HG02610 (cell line): ENCODE measurements around the gene EPS8L3.
"Not testable (repeated sequence)": the region's sequence is repeated elsewhere in the genome, so short reads cannot be mapped to it uniquely, and the experiment has no call there.

Experiments
- ATAC-seq: cut with Tn5 transposase; IDR thresholded peaks from one replicate; pipeline ENCODE4 v1.9.1; 2021; ENCODE audit warnings: mild to moderate bottlenecking, moderate library complexity; ENCODE audit not compliant: unreplicated experiment

The EPS8L3 gene

DNA sequence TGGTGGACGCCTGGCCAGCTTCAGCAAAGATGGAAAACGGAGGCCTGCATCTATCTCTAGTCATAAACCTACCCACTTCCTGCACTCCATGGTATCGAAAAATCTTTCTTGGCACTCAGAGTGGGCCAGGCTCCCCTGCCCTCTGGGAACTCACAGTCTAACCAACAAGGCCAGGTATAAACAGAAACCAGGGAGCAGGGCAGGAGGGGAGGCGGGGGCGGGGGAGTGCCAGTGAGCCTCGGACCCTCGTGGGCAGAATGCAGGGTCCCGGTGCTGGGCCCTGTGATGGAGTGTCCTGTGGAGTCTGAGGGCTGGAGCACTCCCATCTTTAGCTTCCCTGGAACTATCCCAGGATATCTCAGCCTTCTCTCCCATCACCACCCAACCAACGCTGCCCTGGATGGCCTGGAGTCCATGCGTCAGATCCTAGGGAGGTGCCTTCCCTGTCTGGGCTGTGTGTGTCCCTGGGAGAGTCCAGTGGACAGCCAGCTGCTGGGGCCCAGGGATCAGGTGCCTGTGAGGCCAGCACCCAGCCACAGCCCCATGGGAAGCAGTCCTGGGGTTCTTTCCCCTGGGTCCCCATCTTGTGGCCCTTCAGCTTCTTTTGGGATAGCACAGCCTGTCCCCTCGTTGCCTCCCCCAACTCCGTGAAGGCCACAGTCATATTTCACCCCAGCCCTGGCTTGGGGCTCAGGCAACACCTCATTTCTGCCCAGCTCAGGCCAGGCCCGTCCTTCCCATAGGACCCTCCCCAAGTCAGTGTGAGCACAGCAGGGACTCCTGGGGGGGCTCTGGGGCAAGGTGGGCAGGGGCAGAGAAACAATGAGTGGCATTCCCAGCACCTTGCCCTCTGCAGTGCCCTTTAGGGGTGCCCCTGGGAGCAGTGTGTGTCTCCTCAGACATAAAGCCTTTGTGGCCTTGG is 1.1 kb upstream of the EPS8L3 start:
- ATAC-seq, result no peak

GRCh38 chr1:109762821-109763645 is 690 bp downstream of the EPS8L3 start:
- ATAC-seq, result no peak

GRCh38 chr1:109762039-109762585 is 1.6 kb downstream of the EPS8L3 start:
- ATAC-seq, result no peak

GRCh38 chr1:109761227-109762038 is 2.3 kb downstream of the EPS8L3 start:
- ATAC-seq, result no peak

GRCh38 chr1:109760581-109761226 is 3.0 kb downstream of the EPS8L3 start:
- no peak for ATAC-seq

- ATAC-seq, result no peak
These were observed 4.0 kb downstream of the EPS8L3 start for GRCh38 chr1:109759513-109760334.

- no peak for ATAC-seq
These were observed 5.6 kb downstream of the EPS8L3 start for GRCh38 chr1:109757936-109758786.

- ATAC-seq, result no peak
These were observed 6.7 kb downstream of the EPS8L3 start for GRCh38 chr1:109756848-109757521.

DNA sequence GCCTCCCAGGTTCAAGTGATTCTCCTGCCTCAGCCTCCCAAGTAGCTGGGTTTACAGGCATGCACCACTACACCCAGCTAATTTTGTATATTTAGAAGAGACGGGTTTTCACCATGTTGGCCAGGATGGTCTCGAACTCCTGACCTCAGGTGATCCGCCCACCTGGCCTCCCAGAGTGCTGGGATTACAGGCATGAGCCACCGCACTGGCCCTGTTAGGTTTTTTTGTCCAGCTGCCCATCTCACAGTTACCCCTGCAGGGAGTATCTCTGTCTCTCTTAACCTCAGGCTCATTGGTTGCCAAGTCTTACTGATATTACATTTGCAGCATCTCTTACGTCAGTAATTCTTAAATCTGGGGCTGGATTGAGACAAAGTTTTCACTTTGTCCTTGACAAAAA is 7.4 kb downstream of the EPS8L3 start:
- ATAC-seq, result not testable (repeated sequence)

GRCh38 chr1:109754738-109755137 is 9.0 kb downstream of the EPS8L3 start:
- ATAC-seq, result no peak

GRCh38 chr1:109751531-109752260 is 12.0 kb downstream of the EPS8L3 start:
- ATAC-seq, result no peak

DNA sequence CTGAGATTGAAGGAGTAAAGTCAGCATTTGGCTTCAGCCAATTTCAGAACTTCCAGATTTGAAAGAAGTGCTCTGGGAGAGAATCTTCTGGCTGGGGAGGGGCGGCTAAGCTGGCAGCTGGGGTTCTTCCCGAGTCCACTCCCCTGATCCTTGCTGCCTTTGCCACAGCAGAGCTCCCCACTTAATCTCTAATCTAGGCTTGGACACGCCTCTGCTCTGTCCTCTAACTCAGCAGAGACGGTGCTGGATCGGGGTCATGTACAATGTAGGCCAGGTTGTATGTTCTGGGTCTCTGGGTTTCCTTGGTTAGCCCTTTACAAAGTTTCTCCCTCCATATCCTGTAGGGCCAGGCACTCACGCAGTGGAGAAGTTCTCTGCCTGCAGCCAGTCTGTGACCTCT is 12.8 kb downstream of the EPS8L3 start:
- ATAC-seq, result no peak

DNA sequence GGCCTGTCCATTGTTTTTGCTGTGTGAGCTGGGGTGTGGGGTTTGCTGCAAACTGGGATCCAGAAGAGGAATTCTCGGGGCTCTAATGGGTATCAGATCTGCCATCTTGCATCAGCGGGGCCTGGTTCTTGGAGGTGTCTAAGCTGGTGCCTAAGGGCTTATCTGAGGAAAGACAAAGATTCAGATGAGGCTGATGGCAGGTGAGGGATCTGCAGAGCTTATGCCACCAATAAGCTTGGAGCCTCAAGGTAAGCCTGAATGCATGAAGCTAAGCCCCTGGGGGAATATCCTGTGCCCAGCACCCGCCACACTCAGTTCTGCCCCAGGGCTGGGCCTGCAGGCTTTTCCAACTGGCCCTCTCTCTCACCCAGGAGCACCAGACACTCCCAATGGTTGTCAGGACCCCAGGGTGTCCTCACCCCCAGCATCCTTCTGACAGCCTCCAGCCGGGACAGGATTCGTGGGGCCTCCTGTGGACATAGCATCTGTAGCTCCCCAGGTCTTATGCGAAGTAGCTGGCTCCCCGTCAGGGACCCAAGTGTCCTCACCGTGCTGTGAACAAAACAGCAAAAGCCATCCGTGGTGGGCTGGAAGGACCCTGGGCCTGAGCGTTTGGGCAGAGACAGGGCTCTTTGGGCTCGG is 13.4 kb downstream of the EPS8L3 start:
- no peak for ATAC-seq

DNA sequence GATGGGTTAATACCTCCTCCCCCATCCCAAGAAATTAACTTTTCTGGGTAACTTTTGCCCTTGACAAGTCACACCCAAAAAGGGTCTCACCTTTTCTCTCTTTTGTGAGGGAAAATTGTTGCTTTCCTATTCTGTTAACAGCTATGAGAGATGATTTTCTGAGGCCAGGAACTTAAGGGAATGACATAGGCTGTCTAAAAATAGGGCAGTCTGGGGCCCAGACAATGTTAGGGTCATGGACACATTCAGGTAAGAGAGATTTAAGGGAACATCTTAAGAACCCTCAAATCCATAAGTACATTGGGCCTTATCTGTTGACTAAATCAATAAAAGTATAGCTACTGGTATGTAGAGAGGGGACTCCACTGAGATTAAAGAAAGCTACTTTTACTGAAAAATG is 14.5 kb downstream of the EPS8L3 start:
- no peak for ATAC-seq

DNA sequence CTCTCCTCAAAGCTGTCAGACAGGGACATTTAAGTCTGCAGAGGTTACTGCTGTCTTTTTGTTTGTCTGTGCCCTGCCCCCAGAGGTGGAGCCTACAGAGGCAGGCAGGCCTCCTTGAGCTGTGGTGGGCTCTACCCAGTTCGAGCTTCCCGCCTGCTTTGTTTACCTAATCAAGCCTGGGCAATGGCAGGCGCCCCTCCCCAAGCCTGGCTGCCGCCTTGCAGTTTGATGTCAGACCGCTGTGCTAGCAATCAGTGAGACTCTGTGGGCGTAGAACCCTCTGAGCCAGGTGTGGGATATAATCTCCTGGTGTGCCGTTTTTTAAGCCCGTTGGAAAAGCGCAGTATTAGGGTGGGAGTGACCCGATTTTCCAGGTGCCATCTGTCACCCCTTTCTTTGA is 15.4 kb downstream of the EPS8L3 start:
- ATAC-seq, result not testable (repeated sequence)

GRCh38 chr1:109740615-109741373 is 22.9 kb downstream of the EPS8L3 start, which contains the start of gene GSTM3:
GSTM3 (minus strand) TSS chr1:109741038; CDS start chr1:109740287, 751 bp downstream.
- no peak for ATAC-seq
